Lower leg skin (tissue), 3 donors: ENCODE data around the gene DHRSX.

Experiments used
- POLR2A ChIP-seq, 2 donors: fragments of 450-650 bp; IDR thresholded peaks; one replicate each; pipeline ENCODE4 v1.6.1; 2016 to 2017; ENCODE audit warnings: antibody characterized with exemption in 2 of 2, mild to moderate bottlenecking in 1 of 2, moderate library complexity in 1 of 2
- TF ChIP-seq, protein P1 (sequence below), 3 donors: fragments of 450-650 bp; IDR thresholded peaks; one replicate each; pipeline ENCODE4 v1.5.1; 2016; ENCODE audit warnings: antibody characterized with exemption in 3 of 3, mild to moderate bottlenecking in 3 of 3, moderate library complexity in 2 of 3

DNA sequence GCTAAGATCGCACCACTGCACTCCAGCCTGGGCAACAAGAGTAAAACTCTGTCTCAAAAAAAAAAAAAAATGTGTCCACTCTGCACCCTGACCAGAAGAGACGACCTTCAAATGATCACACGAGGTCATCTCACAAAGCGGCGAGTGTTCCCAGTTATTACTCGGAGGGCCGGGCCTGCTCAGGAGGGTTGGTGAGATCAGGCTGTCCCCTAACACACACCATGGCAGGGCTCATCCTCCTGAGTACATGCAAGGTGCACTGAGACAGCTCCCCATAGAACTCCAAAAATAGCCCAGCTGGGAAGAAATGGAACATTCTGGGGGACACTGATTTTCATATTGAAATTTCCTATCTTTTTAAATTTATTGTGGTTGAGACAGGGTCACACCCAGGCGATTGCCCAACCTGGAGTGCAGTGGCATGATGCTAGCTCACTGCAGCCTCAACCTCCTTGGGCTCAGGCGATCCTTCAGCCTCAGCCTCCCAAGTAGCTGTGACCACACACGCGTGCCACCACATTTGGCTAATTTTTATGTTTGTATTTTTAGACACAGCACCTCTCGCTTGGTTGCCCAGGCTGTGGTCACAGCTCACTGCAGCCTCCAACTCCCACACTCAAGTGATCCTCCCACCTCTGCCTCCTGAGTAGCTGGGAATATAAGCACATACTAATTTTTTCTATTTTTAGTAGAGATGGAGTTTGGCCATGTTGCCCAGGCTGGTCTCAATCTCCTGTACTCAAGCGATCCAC is 51.5 kb downstream of the DHRSX start:
- TF ChIP-seq, protein P1, sequence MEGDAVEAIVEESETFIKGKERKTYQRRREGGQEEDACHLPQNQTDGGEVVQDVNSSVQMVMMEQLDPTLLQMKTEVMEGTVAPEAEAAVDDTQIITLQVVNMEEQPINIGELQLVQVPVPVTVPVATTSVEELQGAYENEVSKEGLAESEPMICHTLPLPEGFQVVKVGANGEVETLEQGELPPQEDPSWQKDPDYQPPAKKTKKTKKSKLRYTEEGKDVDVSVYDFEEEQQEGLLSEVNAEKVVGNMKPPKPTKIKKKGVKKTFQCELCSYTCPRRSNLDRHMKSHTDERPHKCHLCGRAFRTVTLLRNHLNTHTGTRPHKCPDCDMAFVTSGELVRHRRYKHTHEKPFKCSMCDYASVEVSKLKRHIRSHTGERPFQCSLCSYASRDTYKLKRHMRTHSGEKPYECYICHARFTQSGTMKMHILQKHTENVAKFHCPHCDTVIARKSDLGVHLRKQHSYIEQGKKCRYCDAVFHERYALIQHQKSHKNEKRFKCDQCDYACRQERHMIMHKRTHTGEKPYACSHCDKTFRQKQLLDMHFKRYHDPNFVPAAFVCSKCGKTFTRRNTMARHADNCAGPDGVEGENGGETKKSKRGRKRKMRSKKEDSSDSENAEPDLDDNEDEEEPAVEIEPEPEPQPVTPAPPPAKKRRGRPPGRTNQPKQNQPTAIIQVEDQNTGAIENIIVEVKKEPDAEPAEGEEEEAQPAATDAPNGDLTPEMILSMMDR (IDR thresholded peaks at IDR 0.05) = no peak
- no peak for TF ChIP-seq POLR2A (IDR thresholded peaks at IDR 0.05)
